ENCODE results near the gene IRF9. TPM values are rescaled to one million over a fixed set of nuclear protein-coding genes. Genes with fewer than 3 reads are reported as not detected.
A peak's percentile ranks its signal among the peaks of the same experiment; 100 is the strongest.
"Not testable (repeated sequence)": the region's sequence is repeated elsewhere in the genome, so short reads cannot be mapped to it uniquely, and the experiment has no call there.

Gene IRF9
- total RNA-seq, 3 donors from 2014 or later: 44.6 to 76.0 (median 54.7) TPM

- Histone ChIP-seq H3K36me3 (no peaks in the 10 kb centered on the region), H3K4me1 (peaks cover 0 to 7% of the 10 kb centered on the region in 2 donors), H3K27me3 (no peaks in the 10 kb centered on the region), H3K4me3 (peak overlapping the region; percentile 70 to 90 (median 72)), H3K27ac (peak overlapping the region; percentile 99), H3K9me3 (no peaks in the 10 kb centered on the region)
- intact Hi-C loops (cut with DNase I; ENCODE audit: low total_unique reads): no loop called here
- TF ChIP-seq CTCF (IDR thresholded peaks at IDR 0.05): no peak
- TF ChIP-seq POLR2AphosphoS5 (IDR thresholded peaks at IDR 0.05): no peak
- DNase-seq (ENCODE audit: low spot score in 2 of 2): no peak
Measured at GRCh38 chr14:24196071-24197055, 35.3 kb downstream of the IRF9 start.

GRCh38 chr14:24197056-24197450 is 36.0 kb downstream of the IRF9 start:
- peaks cover 0 to 7% of the 10 kb centered on the region in 2 donors for H3K4me1 ChIP-seq
- no peaks in the 10 kb centered on the region for H3K27me3 ChIP-seq
- H3K36me3 ChIP-seq: no peaks in the 10 kb centered on the region
- no peak overlapping the region for H3K27ac ChIP-seq
- DNase-seq (ENCODE audit: low spot score in 2 of 2): no peak
- intact Hi-C loops (cut with DNase I; ENCODE audit: low total_unique reads): no loop called here
- H3K9me3 ChIP-seq: no peaks in the 10 kb centered on the region
- TF ChIP-seq CTCF (IDR thresholded peaks at IDR 0.05) (no peak), POLR2A (IDR thresholded peaks at IDR 0.05) (no peak), POLR2AphosphoS5 (IDR thresholded peaks at IDR 0.05) (no peak)
- H3K4me3 ChIP-seq: no peak overlapping the region

- no peaks in the 10 kb centered on the region for H3K27me3 ChIP-seq
- intact Hi-C loops (cut with DNase I; ENCODE audit: low total_unique reads): no loop called here
- H3K4me3 ChIP-seq: no peak overlapping the region
- no peak for TF ChIP-seq POLR2A (IDR thresholded peaks at IDR 0.05)
- TF ChIP-seq CTCF (IDR thresholded peaks at IDR 0.05): no peak
- TF ChIP-seq POLR2AphosphoS5 (IDR thresholded peaks at IDR 0.05): no peak
- no peaks in the 10 kb centered on the region for H3K36me3 ChIP-seq
- DNase-seq (ENCODE audit: low spot score in 2 of 2): no peak
- no peaks in the 10 kb centered on the region for H3K9me3 ChIP-seq
- H3K27ac ChIP-seq: no peak overlapping the region
- H3K4me1 ChIP-seq: peaks cover 0 to 7% of the 10 kb centered on the region in 2 donors
Measured at GRCh38 chr14:24198814-24199524, 37.9 kb downstream of the IRF9 start.

GRCh38 chr14:24202538-24202937 is 41.5 kb downstream of the IRF9 start:
- H3K27me3 ChIP-seq; H3K27ac ChIP-seq; intact Hi-C loops (cut with DNase I; ENCODE audit: low total_unique reads); DNase-seq (ENCODE audit: low spot score in 2 of 2); H3K36me3 ChIP-seq; H3K9me3 ChIP-seq; H3K4me1 ChIP-seq; H3K4me3 ChIP-seq: not testable (repeated sequence)

- DNase-seq (ENCODE audit: low spot score in 2 of 2); H3K4me3 ChIP-seq; H3K9me3 ChIP-seq; intact Hi-C loops (cut with DNase I; ENCODE audit: low total_unique reads); H3K36me3 ChIP-seq; H3K27me3 ChIP-seq; H3K4me1 ChIP-seq; H3K27ac ChIP-seq: not testable (repeated sequence)
Measured at GRCh38 chr14:24203249-24203886, 42.3 kb downstream of the IRF9 start.

Measured in breast epithelium (tissue), 4 donors.